HG03558 (cell line): ENCODE results near the gene CEP164.
"Not testable (repeated sequence)": the region's sequence is repeated elsewhere in the genome, so short reads cannot be mapped to it uniquely, and the experiment has no call there.

Experiments used
- ATAC-seq: cut with Tn5 transposase; IDR thresholded peaks from one replicate; pipeline ENCODE4 v1.9.1; 2021; ENCODE audit warnings: moderate number of reproducible peaks; ENCODE audit not compliant: unreplicated experiment; ENCODE audit errors: extremely low read depth

CEP164 gene

GRCh38 chr11:117437041-117437790 is 109.6 kb downstream of the CEP164 start:
- no peak for ATAC-seq

GRCh38 chr11:117437791-117438130 is 110.1 kb downstream of the CEP164 start:
- no peak for ATAC-seq

GRCh38 chr11:117438371-117439000 is 110.8 kb downstream of the CEP164 start:
- ATAC-seq = no peak

GRCh38 chr11:117439256-117439655 is 111.6 kb downstream of the CEP164 start:
- no peak for ATAC-seq

GRCh38 chr11:117440258-117440657 is 112.6 kb downstream of the CEP164 start:
- ATAC-seq = no peak

GRCh38 chr11:117441146-117441975 is 113.7 kb downstream of the CEP164 start:
- ATAC-seq = no peak

- ATAC-seq = no peak
These were observed 114.6 kb downstream of the CEP164 start for GRCh38 chr11:117442049-117442868.

- ATAC-seq = no peak
These were observed 115.2 kb downstream of the CEP164 start for GRCh38 chr11:117442869-117443239.

- no peak for ATAC-seq
These were observed 115.9 kb downstream of the CEP164 start for GRCh38 chr11:117443266-117444186.

GRCh38 chr11:117444256-117444655 is 116.6 kb downstream of the CEP164 start:
- no peak for ATAC-seq

GRCh38 chr11:117444711-117445658 is 117.3 kb downstream of the CEP164 start:
- no peak for ATAC-seq

GRCh38 chr11:117449111-117449693 is 121.5 kb downstream of the CEP164 start:
- no peak for ATAC-seq

- ATAC-seq = no peak
These were observed 126.4 kb downstream of the CEP164 start for GRCh38 chr11:117453886-117454563.

- no peak for ATAC-seq
These were observed 126.9 kb downstream of the CEP164 start for GRCh38 chr11:117454564-117454917.

- peak; percentile 58 for ATAC-seq
These were observed 128.5 kb downstream of the CEP164 start for GRCh38 chr11:117456027-117456720.

GRCh38 chr11:117456721-117457029 is 129.0 kb downstream of the CEP164 start:
- not testable (repeated sequence) for ATAC-seq
